ENCODE results near the gene WDR87.

WDR87 gene

GRCh38 chr19:37935341-37935740 is 28.9 kb upstream of the WDR87 start:
- Histone ChIP-seq H3K4me2 (no peak overlapping the region), H3K27ac (no peak overlapping the region), H3K36me3 (peaks cover 8 to 40% (median 30%) of the 10 kb centered on the region in 11 experiments; a peak in 18 of 22 replicates), H3K4me1 (peaks cover 36 to 48% (median 43%) of the 10 kb centered on the region in 10 experiments), H3K27me3 (no peaks in the 10 kb centered on the region), H3K4me3 (no peak overlapping the region), H3K9me3 (replicated peaks in 1 of 11) (peaks cover 12 to 29% (median 21%) of the 10 kb centered on the region in 11 experiments), H3K9ac (no peak overlapping the region), H4K20me1 (peaks cover 0 to 21% (median 10%) of the 10 kb centered on the region in 11 experiments; a peak in 13 of 22 replicates)
- no peak for TF ChIP-seq Cebpa-rat (IDR thresholded peaks at IDR 0.05)

- Histone ChIP-seq H3K4me3 (no peak overlapping the region), H3K27me3 (no peaks in the 10 kb centered on the region), H3K36me3 (peaks cover 8 to 29% (median 23%) of the 10 kb centered on the region in 11 experiments; a peak in 18 of 22 replicates), H3K9me3 (replicated peaks in 1 of 11) (peaks cover 12 to 29% (median 21%) of the 10 kb centered on the region in 11 experiments), H4K20me1 (peaks cover 0 to 21% (median 10%) of the 10 kb centered on the region in 11 experiments; a peak in 13 of 22 replicates), H3K4me2 (peak overlapping the region; percentile 88 to 100 (median 94); a peak in 21 of 22 replicates), H3K27ac (no peak overlapping the region), H3K9ac (no peak overlapping the region), H3K4me1 (peaks cover 48 to 59% (median 54%) of the 10 kb centered on the region in 10 experiments)
- no peak for TF ChIP-seq Cebpa-rat (IDR thresholded peaks at IDR 0.05)
These were observed 27.6 kb upstream of the WDR87 start for GRCh38 chr19:37933937-37934358.

DNA sequence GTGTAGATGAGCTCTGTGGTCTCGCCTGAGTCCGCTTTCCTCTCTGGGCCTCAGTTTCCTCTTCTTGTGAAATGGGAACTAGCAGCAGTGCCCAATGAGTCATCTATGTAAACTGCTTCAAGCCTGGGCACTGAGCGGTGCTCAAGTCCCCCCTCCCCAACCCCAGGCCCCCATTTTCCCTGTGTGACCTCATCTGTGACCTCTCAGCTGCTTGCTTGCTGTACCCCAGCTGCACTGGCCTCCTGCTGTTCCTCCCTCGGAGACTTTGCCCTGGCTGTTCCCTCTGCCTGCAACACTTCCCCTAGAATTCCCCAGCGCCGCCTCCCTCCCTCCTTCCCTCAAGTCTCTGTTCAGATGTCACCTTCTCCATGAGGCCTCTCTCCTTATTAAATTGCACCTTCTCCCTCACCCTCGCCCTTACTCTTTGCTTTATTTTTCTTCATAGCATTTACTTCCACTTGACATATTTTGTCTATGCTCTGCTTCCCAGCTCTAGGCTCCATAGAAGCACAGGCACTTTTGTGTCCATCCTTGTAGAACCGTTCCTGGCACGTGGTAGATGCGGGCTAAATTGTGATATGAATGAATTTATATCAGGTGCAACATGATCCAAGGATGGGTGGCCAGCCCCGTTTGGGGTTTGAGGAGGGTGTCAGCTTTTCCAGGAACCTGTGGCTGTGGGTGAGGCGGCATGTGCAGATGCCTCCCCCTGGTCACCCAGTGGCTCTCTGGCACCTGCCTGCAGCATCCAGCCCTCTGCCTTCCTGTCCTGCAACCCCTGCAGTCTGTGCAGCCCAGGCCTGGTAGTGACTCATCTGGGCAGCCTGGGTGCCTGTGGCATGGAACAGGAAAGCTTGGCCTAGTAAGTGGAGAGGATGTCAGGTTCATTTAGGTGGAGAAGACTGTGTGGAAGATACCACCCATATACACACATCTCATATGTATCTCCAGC is 26.9 kb upstream of the WDR87 start:
- H3K4me3 ChIP-seq, result peak overlapping the region in 7 of 10 experiments; percentile 42 to 65 (median 50); a peak in 9 of 20 replicates
- TF ChIP-seq Cebpa-rat (IDR thresholded peaks at IDR 0.05), result no peak
- H3K27me3 ChIP-seq, result no peaks in the 10 kb centered on the region
- peaks cover 12 to 29% (median 21%) of the 10 kb centered on the region in 11 experiments for H3K9me3 ChIP-seq (replicated peaks in 1 of 11)
- H4K20me1 ChIP-seq, result peaks cover 0 to 22% (median 10%) of the 10 kb centered on the region in 11 experiments; a peak in 13 of 22 replicates
- H3K27ac ChIP-seq, result peak overlapping the region in 9 of 11 experiments; percentile 67 to 80 (median 76); a peak in 15 of 22 replicates
- H3K4me2 ChIP-seq, result peak overlapping the region; percentile 88 to 100 (median 94)
- peaks cover 53 to 65% (median 59%) of the 10 kb centered on the region in 10 experiments for H3K4me1 ChIP-seq
- H3K36me3 ChIP-seq, result peaks cover 8 to 24% (median 19%) of the 10 kb centered on the region in 11 experiments; a peak in 18 of 22 replicates
- H3K9ac ChIP-seq, result peak overlapping the region in 8 of 11 experiments; percentile 61 to 77 (median 72); a peak in 10 of 22 replicates

DNA sequence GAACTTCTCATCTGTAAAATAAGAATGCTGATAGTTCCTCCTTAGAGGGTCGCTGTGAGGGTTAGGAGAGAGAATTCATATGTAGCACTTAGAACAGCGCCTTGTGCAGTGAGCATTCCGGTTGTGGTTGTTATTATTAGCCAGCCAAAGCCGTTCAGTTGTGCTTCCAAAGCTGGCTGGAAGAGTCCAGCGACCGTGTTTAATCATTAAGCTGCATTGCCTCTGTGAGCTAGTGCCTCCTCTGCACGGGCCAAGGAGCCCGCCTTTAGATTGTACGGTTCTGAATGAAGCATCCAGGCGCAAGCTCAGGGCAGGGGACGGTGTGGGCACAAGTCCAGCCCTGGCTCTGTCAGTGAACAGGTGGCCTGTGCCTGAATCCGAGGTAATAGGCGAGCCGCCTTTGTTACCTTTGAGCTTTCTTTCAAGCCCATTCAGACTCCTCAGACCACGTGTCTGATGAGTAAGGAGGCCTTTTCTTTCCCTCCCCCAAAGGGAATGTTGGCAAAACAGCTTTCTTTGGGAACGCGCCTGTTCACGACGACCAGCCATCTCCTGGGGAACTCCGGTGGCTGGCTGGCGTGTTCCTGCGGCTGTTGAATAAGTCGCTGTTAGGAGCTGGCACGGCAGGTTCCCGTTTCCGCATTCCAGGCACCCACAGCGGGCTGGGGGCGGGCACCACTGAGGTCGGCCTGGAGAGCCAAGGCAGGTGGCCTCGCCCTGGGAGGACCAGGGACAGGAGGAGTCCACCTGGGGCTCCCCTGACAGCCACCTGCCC is 25.7 kb upstream of the WDR87 start:
- TF ChIP-seq Cebpa-rat (IDR thresholded peaks at IDR 0.05), result no peak
- Histone ChIP-seq H3K27me3 (no peaks in the 10 kb centered on the region), H3K4me2 (peak overlapping the region; percentile 88 to 100 (median 94)), H4K20me1 (peaks cover 0 to 26% (median 10%) of the 10 kb centered on the region in 11 experiments; a peak in 13 of 22 replicates), H3K27ac (peak overlapping the region in 10 of 11 experiments; percentile 35 to 80 (median 75); a peak in 19 of 22 replicates), H3K4me1 (peaks cover 56 to 72% (median 66%) of the 10 kb centered on the region in 10 experiments), H3K4me3 (peak overlapping the region; percentile 38 to 65 (median 49)), H3K36me3 (peaks cover 8 to 24% (median 19%) of the 10 kb centered on the region in 11 experiments; a peak in 18 of 22 replicates), H3K9me3 (replicated peaks in 1 of 11) (peaks cover 12 to 29% (median 21%) of the 10 kb centered on the region in 11 experiments), H3K9ac (peak overlapping the region; percentile 36 to 77 (median 69); a peak in 20 of 22 replicates)

- Histone ChIP-seq H4K20me1 (peaks cover 0 to 26% (median 11%) of the 10 kb centered on the region in 11 experiments; a peak in 14 of 22 replicates), H3K4me3 (no peak overlapping the region), H3K27ac (no peak overlapping the region), H3K9me3 (replicated peaks in 1 of 11) (peaks cover 3 to 13% (median 8%) of the 10 kb centered on the region in 11 experiments), H3K4me2 (peak overlapping the region in 6 of 11 experiments; percentile 15 to 96 (median 59); a peak in 6 of 22 replicates), H3K27me3 (no peaks in the 10 kb centered on the region), H3K9ac (no peak overlapping the region), H3K4me1 (peaks cover 56 to 87% (median 78%) of the 10 kb centered on the region in 10 experiments), H3K36me3 (peaks cover 2 to 22% (median 6%) of the 10 kb centered on the region in 11 experiments; a peak in 18 of 22 replicates)
- TF ChIP-seq Cebpa-rat (IDR thresholded peaks at IDR 0.05), result no peak
These were observed 24.0 kb upstream of the WDR87 start for GRCh38 chr19:37930416-37930815.

DNA sequence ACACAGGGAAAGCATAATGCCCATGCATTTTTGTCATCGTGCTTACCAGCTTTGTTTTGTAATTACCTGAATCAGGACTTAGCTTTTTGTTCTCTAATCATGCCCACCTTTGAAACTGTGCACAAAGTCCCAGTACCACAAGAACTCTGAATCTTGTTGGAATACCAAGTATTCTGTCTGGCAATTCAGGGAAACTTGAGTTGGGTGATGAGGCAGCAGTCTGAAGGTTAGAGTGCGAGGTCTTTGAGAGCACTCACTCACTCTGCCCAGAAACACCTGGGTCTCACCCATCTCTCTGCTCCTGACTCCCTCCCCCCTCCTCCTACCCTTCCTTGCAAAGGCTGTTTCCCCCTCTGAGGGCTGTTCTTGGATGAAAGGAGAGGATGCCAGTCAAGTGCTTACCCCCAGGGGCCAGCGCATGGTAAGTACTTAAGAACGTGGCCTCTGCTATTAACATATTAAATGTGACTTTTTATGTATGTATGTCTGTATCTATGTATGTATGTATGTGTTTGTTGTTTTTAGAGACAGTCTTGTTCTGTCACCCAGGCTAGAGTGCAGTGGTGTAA is 23.0 kb upstream of the WDR87 start:
- Histone ChIP-seq H3K4me3 (no peak overlapping the region), H3K36me3 (peaks cover 0 to 16% (median 0%) of the 10 kb centered on the region in 11 experiments; a peak in 6 of 22 replicates), H3K9me3 (replicated peaks in 1 of 11) (peaks cover 0 to 3% (median 0%) of the 10 kb centered on the region in 11 experiments; a peak in 2 of 22 replicates), H3K27ac (peak overlapping the region in 5 of 11 experiments; percentile 57 to 78 (median 67); a peak in 7 of 22 replicates), H3K4me1 (peaks cover 56 to 90% (median 78%) of the 10 kb centered on the region in 10 experiments), H4K20me1 (peaks cover 0 to 26% (median 11%) of the 10 kb centered on the region in 11 experiments; a peak in 14 of 22 replicates), H3K27me3 (no peaks in the 10 kb centered on the region), H3K9ac (no peak overlapping the region), H3K4me2 (peak overlapping the region; percentile 63 to 96 (median 79))
- TF ChIP-seq Cebpa-rat (IDR thresholded peaks at IDR 0.05), result no peak

- H3K27ac ChIP-seq, result peak overlapping the region in 10 of 11 experiments; percentile 29 to 78 (median 62); a peak in 19 of 22 replicates
- H3K9ac ChIP-seq, result peak overlapping the region in 7 of 11 experiments; percentile 4 to 62 (median 35); a peak in 10 of 22 replicates
- H3K27me3 ChIP-seq, result no peaks in the 10 kb centered on the region
- peaks cover 0 to 21% (median 7%) of the 10 kb centered on the region in 11 experiments; a peak in 14 of 22 replicates for H4K20me1 ChIP-seq
- peak overlapping the region; percentile 63 to 96 (median 79) for H3K4me2 ChIP-seq
- TF ChIP-seq Cebpa-rat (IDR thresholded peaks at IDR 0.05), result no peak
- H3K36me3 ChIP-seq, result peaks cover 0 to 11% (median 0%) of the 10 kb centered on the region in 11 experiments; a peak in 3 of 22 replicates
- H3K9me3 ChIP-seq (replicated peaks in 1 of 11), result no peaks in the 10 kb centered on the region
- no peak overlapping the region for H3K4me3 ChIP-seq
- peaks cover 50 to 84% (median 72%) of the 10 kb centered on the region in 10 experiments for H3K4me1 ChIP-seq
These were observed 22.3 kb upstream of the WDR87 start for GRCh38 chr19:37928527-37929286.

Data from BLaER1 treated with 17β-estradiol and CSF1 and Interleukin-3, amounts not matched to agents 10 nM and 100 nM (cell line).